Jurkat, Clone E6-1 (cell line): ENCODE data around the gene CELSR3.
A peak's percentile ranks its signal among the peaks of the same experiment; 100 is the strongest.

Experiments used
- DNase-seq: peaks from one replicate; pipeline ENCODE4 v3.0.0-alpha.2; 2011; ENCODE audit warnings: low read depth, low spot score
- H3K4me3 ChIP-seq: 2 replicates; pipeline ENCODE4 v1.5.1; 2011; ENCODE audit warnings: mild to moderate bottlenecking, low read length, control low read depth, moderate library complexity

Gene CELSR3

DNA sequence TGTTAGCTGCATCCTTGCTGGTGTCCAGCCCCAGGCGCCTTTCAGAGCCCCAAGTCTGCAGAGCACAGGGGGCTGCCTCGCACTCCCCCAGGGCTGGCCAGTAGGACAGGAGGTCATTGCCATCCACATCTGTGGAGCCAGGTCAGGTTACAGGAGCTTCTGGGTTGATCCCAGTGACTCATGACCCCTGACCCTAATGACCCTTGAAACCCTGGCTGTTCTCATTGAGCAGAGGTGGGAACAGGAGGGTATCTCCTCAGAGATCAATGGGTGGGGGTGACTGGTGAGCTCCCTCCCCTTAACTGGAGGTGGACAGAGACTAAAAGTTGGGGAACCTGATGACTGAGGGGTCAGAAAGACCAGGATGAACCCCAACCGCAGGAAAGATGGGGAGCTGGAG is 21.3 kb downstream of the CELSR3 start:
- DNase-seq, result no peak
- H3K4me3 ChIP-seq, result no peak overlapping the region

DNA sequence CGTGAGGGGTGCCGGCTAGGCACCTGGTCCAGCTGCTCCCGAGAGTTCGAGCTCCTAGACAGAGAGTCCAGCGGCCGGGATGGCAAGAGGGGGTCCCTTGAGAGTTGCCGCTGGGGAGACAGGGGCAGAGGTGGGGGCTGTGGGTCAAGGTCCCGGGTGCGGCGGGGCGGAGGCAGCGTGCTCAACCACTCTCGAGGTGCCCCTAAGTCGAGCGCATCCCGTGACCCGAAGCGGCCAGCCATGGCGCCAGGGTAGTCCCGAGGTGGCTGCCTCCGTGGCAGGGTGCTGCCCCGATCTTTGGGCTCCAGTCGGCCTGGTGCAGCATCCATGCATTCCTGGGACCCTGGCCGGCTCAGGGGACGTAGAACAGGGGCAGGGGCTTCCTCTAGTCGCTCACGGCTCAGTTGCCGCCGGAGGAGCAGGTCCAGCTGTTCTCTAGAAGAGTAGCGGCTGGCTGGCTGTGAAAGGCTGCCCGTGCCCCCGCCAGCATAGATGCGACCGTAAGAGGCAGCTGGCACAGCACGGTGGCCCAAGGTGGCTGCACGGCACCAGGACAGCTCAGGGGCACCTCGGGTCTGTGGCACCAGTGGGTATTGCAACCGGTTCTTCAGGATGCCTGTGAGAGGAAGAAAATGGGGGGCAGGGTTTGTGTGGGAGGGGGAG is 22.6 kb downstream of the CELSR3 start:
- DNase-seq, result no peak
- no peak overlapping the region for H3K4me3 ChIP-seq

DNA sequence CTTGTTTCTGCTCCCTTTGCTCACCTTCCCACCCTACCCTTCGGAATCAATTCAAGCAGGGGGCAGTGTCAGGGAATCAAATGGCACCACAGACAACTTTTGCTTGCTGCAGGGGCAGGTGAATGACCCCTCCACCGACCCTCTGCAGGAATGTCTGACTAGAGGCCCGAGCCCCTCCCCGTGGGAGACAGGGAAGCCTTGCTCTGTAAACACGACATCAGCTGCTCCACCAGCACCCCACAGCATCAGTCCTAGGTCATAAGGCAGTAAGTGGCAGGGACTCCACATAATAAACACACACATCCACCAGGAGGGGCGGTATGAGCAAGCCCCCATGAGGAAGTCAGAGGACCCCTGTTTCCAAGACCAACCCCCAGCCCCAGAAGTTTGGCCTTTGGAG is 25.4 kb downstream of the CELSR3 start:
- no peak overlapping the region for H3K4me3 ChIP-seq
- no peak for DNase-seq

DNA sequence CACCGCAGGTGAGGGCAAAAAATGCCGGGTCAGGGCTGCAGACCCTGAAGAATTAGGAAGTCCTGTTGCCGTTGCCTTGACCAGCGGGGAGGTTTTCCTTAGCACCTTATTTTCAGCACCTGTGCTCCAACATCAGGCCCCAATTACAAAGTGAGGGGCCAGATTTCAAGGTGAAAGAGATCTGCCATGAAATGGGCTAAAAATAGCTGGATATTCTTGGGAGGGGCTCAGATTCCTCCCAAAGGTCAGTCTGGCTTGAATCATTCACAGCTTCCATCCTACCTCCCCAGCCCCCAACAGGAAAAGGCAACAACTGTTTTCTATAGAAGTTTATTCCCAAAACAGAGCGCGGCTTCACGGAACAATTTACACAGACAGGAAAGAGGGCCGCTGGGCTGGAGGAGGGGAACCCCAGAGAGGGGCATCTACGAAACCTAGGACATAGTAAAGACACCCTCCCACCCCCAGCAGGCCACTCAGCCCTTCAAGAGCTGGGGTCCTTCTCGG is 26.5 kb downstream of the CELSR3 start:
- H3K4me3 ChIP-seq, result peak overlapping the region; percentile 76; the same call in 1 of the 2 replicates
- no peak for DNase-seq

DNA sequence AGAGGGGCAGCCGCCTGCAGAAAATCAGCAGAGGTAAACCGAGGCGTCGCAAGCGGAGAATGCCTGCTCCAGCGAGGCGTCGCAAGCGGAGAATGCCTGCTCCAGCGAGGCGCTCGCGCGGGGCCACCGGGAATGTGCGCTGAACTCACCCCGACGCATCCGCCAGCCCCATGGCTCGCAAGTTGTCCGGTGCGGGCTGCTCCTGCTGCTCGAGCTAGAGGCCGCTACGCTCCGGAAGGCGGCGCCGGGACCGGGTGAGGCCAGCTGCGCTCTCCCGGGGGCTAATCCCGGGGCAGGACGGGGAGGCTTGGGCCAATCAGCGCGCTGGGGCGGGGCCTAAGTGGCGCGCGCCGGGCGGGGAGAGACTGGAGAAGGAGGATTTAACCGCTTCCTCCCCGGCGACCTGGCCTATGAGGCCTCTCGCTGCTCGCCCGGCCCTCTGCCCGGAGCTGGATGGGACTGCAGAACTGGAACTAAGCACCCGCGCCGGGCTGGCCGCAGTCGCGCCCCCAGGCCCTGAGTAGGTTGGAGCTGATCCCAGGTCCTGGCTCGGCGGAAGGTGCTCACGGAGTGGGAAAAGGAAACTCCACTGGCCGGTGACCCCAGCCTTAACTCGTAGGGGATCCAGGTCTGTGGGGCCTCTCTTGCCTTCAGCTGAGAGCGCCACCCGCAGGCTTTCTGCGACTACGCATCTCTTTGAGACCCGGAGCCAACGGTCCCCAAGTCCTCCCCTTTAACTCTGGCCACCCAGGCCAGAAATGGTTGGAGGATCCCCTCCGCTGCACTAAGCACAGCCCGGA is 27.3 kb downstream of the CELSR3 start, which contains the start of gene SLC26A6:
Gene SLC26A6 (minus strand): TSS at position 240 of the 800 bp plus-strand sequence. CDS start 68 bp downstream, at position 172.
- DNase-seq, result peak; percentile 88
- H3K4me3 ChIP-seq, result peak within 1 kb of the TSS; percentile 76

DNA sequence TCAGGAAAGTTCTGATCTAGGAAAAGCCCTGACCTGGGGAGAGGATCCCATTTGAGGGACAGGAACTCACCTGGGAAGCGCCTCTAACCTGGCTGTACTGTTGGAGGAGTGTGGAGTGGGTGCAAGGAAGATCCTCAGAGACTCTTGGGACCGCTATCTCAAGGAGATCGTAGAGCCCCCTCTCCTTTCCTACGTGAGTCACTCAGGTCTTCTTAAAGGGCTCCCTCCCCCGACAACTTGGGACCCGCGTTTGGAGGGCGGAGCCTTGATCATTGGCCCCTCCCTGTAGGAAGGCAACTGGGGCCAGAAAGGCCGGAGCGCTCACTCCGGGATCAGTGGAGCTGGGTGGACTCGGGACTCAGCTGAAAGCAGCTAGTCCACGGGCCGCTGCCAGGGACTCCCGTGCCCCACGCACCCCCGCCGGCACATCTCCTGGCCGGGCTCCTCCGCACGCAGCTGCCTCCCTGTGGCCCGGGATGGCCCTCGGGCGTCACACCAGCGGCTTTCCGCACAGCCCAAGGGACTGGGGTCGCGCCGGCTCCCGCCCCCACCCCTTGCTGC is 27.9 kb downstream of the CELSR3 start:
- H3K4me3 ChIP-seq, result peak overlapping the region; percentile 76
- peak; percentile 47 for DNase-seq

- DNase-seq, result no peak
- H3K4me3 ChIP-seq, result no peak overlapping the region
Measured at GRCh38 chr3:48633743-48634142, 28.9 kb downstream of the CELSR3 start.

DNA sequence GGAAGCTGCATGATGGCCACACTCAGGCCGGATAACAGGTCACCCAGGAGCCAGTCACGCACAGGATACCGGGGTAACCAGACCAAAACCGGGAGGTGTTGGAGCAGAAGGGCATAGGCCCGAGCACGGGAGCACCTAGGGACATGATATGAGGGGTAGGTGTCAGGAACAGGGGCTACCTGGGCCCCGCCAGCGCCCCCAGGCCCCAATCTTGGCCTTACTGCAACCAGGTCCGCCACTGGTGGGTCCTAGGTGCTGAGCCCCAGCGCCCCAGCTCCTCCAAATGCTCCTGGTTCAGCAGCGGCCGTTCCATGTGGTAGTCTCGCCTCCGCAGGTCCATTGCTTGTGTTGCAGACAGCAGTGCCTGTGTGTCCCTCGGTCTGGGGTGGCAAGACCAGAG is 29.4 kb downstream of the CELSR3 start:
- no peak for DNase-seq
- no peak overlapping the region for H3K4me3 ChIP-seq

GRCh38 chr3:48631516-48632448 is 30.9 kb downstream of the CELSR3 start:
- no peak overlapping the region for H3K4me3 ChIP-seq
- no peak for DNase-seq

- no peak for DNase-seq
- no peak overlapping the region for H3K4me3 ChIP-seq
Measured at GRCh38 chr3:48630833-48631232, 31.9 kb downstream of the CELSR3 start.

GRCh38 chr3:48630407-48630806 is 32.3 kb downstream of the CELSR3 start:
- DNase-seq, result no peak
- H3K4me3 ChIP-seq, result no peak overlapping the region

- H3K4me3 ChIP-seq, result no peak overlapping the region
- DNase-seq, result no peak
Measured at GRCh38 chr3:48629894-48630293, 32.8 kb downstream of the CELSR3 start.

- no peak overlapping the region for H3K4me3 ChIP-seq
- DNase-seq, result no peak
Measured at GRCh38 chr3:48628277-48629017, 34.2 kb downstream of the CELSR3 start.

- H3K4me3 ChIP-seq, result no peak overlapping the region
- no peak for DNase-seq
Measured at GRCh38 chr3:48625600-48625999, 37.1 kb downstream of the CELSR3 start.

DNA sequence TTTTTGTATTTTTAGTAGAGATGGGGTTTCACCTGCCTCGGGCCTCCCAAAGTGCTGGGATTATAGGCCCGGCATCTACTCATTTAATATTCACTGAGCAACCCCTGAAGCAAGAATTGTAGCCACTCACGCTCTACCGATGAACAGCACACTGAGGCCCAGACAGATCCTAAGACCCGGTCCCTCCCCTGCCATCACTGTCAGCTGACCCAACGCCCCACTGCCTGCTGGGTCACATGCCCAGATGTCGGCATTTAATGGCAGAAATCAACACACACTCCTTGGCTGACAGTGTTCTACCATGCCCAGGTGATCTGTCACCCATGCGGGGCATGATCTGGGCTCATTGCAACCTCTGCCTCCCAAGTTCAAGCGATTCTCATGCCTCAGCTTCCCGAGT is 37.9 kb downstream of the CELSR3 start:
- no peak for DNase-seq
- H3K4me3 ChIP-seq, result no peak overlapping the region

DNA sequence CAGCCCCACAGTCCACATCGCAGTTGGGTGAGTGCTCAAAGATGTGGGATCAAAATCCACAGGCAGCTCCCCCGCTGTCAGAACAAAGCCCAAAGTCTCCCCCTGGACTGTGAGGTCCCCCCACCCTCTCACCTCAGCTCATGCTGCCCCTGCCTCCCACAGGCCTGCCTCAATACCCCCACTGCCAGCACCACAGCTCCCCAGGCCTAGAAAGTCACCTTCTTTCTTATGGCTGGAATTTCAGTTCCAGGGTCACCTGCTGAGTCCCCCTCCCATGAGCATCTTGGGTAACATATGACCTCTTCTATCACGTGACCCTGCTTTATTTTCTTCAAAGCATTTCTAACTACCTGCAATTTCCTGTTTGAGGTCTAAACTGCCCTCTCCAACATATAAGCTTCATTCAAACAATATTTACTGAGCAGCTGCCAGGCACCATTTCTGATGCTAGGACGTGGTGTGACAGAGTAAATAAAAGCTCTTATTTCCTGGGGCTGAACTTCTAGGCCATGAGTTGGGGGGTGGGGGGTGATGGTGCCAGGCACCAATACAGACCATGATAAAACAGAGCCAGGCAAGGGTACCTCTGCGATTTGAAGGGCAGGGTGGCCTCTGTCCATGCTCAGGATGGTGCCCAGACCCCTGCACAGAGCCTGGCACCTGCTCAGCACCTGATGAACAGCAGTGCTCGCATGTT is 38.7 kb downstream of the CELSR3 start:
- DNase-seq, result peak; percentile 60
- H3K4me3 ChIP-seq, result no peak overlapping the region

GRCh38 chr3:48621461-48621869 is 41.2 kb downstream of the CELSR3 start, which contains the start of gene TMEM89:
Gene TMEM89 (minus strand): TSS chr3:48621769. CDS start chr3:48621756, 13 bp downstream.
- H3K4me3 ChIP-seq, result no peak within 1 kb of the TSS
- DNase-seq, result no peak
